Psoas muscle (tissue), 8 donors: ENCODE results near the gene CTNNAL1. TPM values are rescaled to one million over a fixed set of nuclear protein-coding genes. Genes with fewer than 3 reads are reported as not detected.

ENCODE experiments used
- ATAC-seq, 4 donors: fragments of 200-7000 bp; cut with Tn5 transposase; one replicate each; pipeline ENCODE4 v1.9.1; 2020; ENCODE audit warnings: moderate library complexity in 3 of 4, mild to moderate bottlenecking in 2 of 4
- DNase-seq, 2 donors: peaks; one replicate each; pipeline ENCODE4 v3.0.0-alpha.2; 2020
- H3K27ac ChIP-seq: fragments of 200-600 bp; one replicate; pipeline ENCODE4 v1.8.0; 2022
- H3K27me3 ChIP-seq, 3 donors: fragments of 200-600 bp in 1 of 3; one replicate each; pipeline versions ENCODE4 v1.6.1 to v1.8.0; 2013 to 2022; ENCODE audit warnings: low read length in 2 of 3, mild to moderate bottlenecking in 2 of 3, moderate library complexity in 1 of 3; ENCODE audit not compliant: insufficient read depth in 3 of 3
- H3K36me3 ChIP-seq, 2 donors: fragments of 200-600 bp in 1 of 2; one replicate each; pipeline versions ENCODE4 v1.6.1 to v1.8.0; 2013 to 2022; ENCODE audit warnings: low read depth in 1 of 2, mild to moderate bottlenecking in 1 of 2, moderate library complexity in 1 of 2; ENCODE audit not compliant: insufficient read depth in 1 of 2
- H3K4me1 ChIP-seq: fragments of 200-600 bp; one replicate; pipeline ENCODE4 v1.8.0; 2022
- H3K4me3 ChIP-seq: fragments of 200-600 bp; one replicate; pipeline ENCODE4 v1.8.0; 2022; ENCODE audit warnings: mild to moderate bottlenecking
- H3K9me3 ChIP-seq: fragments of 200-600 bp; one replicate; pipeline ENCODE4 v1.8.0; 2022
- CTCF ChIP-seq: fragments of 200-600 bp; IDR thresholded peaks from one replicate; pipeline ENCODE4 v1.8.0; 2022; ENCODE audit warnings: antibody characterized with exemption
- WGBS, 3 donors: extraction: QIAGEN DNeasy Blood & Tissue Kit; methylation state at CpG; one replicate each; pipeline versions ENCODE4 v1.1.6 to v1.1.7; 2013; 5-methylcytosine and 5-hydroxymethylcytosine counted together
- intact Hi-C, 2 donors: fragments of 100-400 bp; cut with DNase I; formaldehyde crosslinking; loops; one replicate each; pipeline versions ENCODE4 v1.11.0 to v1.14.2; 2022
- polyA plus RNA-seq, 3 donors: library from polyadenylated mRNA; stranded (reverse); fragments of 200-250 nt; gene quantifications; one replicate each; pipeline ENCODE4 v1.2.3, GENCODE V29; 2013
- total RNA-seq, 4 donors: library from RNA; stranded (reverse); fragmentation: NEBNext Ultra II Directional in 2 of 4; extraction: Animal tissue kit (Norgen Biotek cat#: 25700) in 2 of 4; gene quantifications; one replicate each; pipeline versions ENCODE4 v1.2.1 to v1.2.4, GENCODE V29; 2021 to 2023
- donor health status: healthy with polysubstance abuse.
- donor health status: DM: no; HTN: no; CAD: no; lungs with moderate emphysema.
- donor health status: Bipolar disorder and iron deficiency.
- donor health status: healthy.
- donor health status: DM: yes; HTN: yes; CAD: no.
- donor health status: DM: no; HTN: no; CAD: no.
- donor health status: DM: no; HTN: no; CAD: no.
- donor health status: DM: yes; HTN: yes; CAD: no.

The CTNNAL1 gene
- total and polyA plus RNA-seq, 7 donors = 14.1 to 49.4 (median 35.2) TPM

- intact Hi-C loops = no loop called here
- no peak for TF ChIP-seq CTCF
- H3K36me3 ChIP-seq = peaks cover 4 to 52% of the 10 kb centered on the region in 2 donors
- WGBS, 3 donors = 50 to 60% (median 57%) methylated on average over 4 of the region's 4 CpGs
- H3K9me3 ChIP-seq = no peaks in the 10 kb centered on the region
- H3K4me1 ChIP-seq = no peaks in the 10 kb centered on the region
- H3K27me3 ChIP-seq = no peaks in the 10 kb centered on the region
- no peak for ATAC-seq
- H3K4me3 ChIP-seq = no peak overlapping the region
- H3K27ac ChIP-seq = no peak overlapping the region
- DNase-seq = no peak
Measured at GRCh38 chr9:108963459-108964143, 49.7 kb downstream of the CTNNAL1 start.

GRCh38 chr9:108961151-108961550 is 52.1 kb downstream of the CTNNAL1 start:
- WGBS, 3 donors = 95 to 97% (median 95%) methylated on average over 2 of the region's 2 CpGs
- intact Hi-C loops = no loop called here
- no peak overlapping the region for H3K27ac ChIP-seq
- H3K9me3 ChIP-seq = no peaks in the 10 kb centered on the region
- peaks cover 4 to 41% of the 10 kb centered on the region in 2 donors for H3K36me3 ChIP-seq
- DNase-seq (no peak), ATAC-seq (no peak)
- no peak overlapping the region for H3K4me3 ChIP-seq
- TF ChIP-seq CTCF = no peak
- H3K4me1 ChIP-seq = no peaks in the 10 kb centered on the region
- no peaks in the 10 kb centered on the region for H3K27me3 ChIP-seq

- Histone ChIP-seq H3K27me3 (no peaks in the 10 kb centered on the region), H3K27ac (no peak overlapping the region), H3K4me1 (no peaks in the 10 kb centered on the region), H3K4me3 (no peak overlapping the region), H3K9me3 (no peaks in the 10 kb centered on the region), H3K36me3 (peaks cover 4 to 34% of the 10 kb centered on the region in 2 donors)
- intact Hi-C loops = no loop called here
- no peak for DNase-seq
- no peak for ATAC-seq
- 75 to 79% (median 76%) methylated on average over 6 of the region's 6 CpGs for WGBS, 3 donors
- TF ChIP-seq CTCF = no peak
Measured at GRCh38 chr9:108960331-108960730, 53.0 kb downstream of the CTNNAL1 start.

GRCh38 chr9:108956631-108957026 is 56.7 kb downstream of the CTNNAL1 start:
- peaks cover 4 to 21% of the 10 kb centered on the region in 2 donors for H3K36me3 ChIP-seq
- peaks cover 8% of the 10 kb centered on the region for H3K4me1 ChIP-seq
- H3K27ac ChIP-seq = no peak overlapping the region
- no peaks in the 10 kb centered on the region for H3K27me3 ChIP-seq
- no peak overlapping the region for H3K4me3 ChIP-seq
- no peak for ATAC-seq
- H3K9me3 ChIP-seq = no peaks in the 10 kb centered on the region
- intact Hi-C loops = no loop called here
- no peak for TF ChIP-seq CTCF
- DNase-seq = no peak
